HG02798 (cell line): Measurements from ENCODE around the gene ST6GALNAC4.

Experiments used
- ATAC-seq: cut with Tn5 transposase; IDR thresholded peaks from one replicate; pipeline ENCODE4 v1.9.1; 2021; ENCODE audit warnings: mild to moderate bottlenecking; ENCODE audit not compliant: unreplicated experiment, poor library complexity

The ST6GALNAC4 gene

GRCh38 chr9:127931092-127931881, 14.4 kb upstream of the ST6GALNAC4 start:
- peak; percentile 26 for ATAC-seq

- ATAC-seq = peak; percentile 86
Observed at GRCh38 chr9:127930231-127931091, 13.6 kb upstream of the ST6GALNAC4 start, which contains the start of gene PIP5KL1. Gene PIP5KL1, minus strand, starts transcription at chr9:127930777. Its CDS starts 25 bp downstream, at chr9:127930752.

GRCh38 chr9:127929625-127929979, 12.8 kb upstream of the ST6GALNAC4 start:
- ATAC-seq = no peak

GRCh38 chr9:127928676-127929624, 12.1 kb upstream of the ST6GALNAC4 start:
- no peak for ATAC-seq

GRCh38 chr9:127927988-127928675, 11.3 kb upstream of the ST6GALNAC4 start:
- no peak for ATAC-seq

- ATAC-seq = no peak
Observed at GRCh38 chr9:127927201-127927987, 10.6 kb upstream of the ST6GALNAC4 start.

- no peak for ATAC-seq
Observed at GRCh38 chr9:127926906-127927200, 10.0 kb upstream of the ST6GALNAC4 start.

- ATAC-seq = no peak
Observed at GRCh38 chr9:127925959-127926905, 9.4 kb upstream of the ST6GALNAC4 start.

- no peak for ATAC-seq
Observed at GRCh38 chr9:127924736-127925444, 8.0 kb upstream of the ST6GALNAC4 start.

- no peak for ATAC-seq
Observed at GRCh38 chr9:127923771-127924170, 6.9 kb upstream of the ST6GALNAC4 start.

- ATAC-seq = no peak
Observed at GRCh38 chr9:127923046-127923445, 6.2 kb upstream of the ST6GALNAC4 start.

GRCh38 chr9:127921557-127922120, 4.8 kb upstream of the ST6GALNAC4 start:
- peak; percentile 21 for ATAC-seq

GRCh38 chr9:127920794-127921193, 4.0 kb upstream of the ST6GALNAC4 start:
- no peak for ATAC-seq

- ATAC-seq = no peak
Observed at GRCh38 chr9:127919253-127919815, 2.5 kb upstream of the ST6GALNAC4 start.

- ATAC-seq = no peak
Observed at GRCh38 chr9:127918183-127919107, 1.6 kb upstream of the ST6GALNAC4 start.

GRCh38 chr9:127917603-127918002, 762 bp upstream of the ST6GALNAC4 start:
- peak; percentile 19 for ATAC-seq
